Caco-2 (cell line): Measurements from ENCODE around the gene WWOX. TPM values are rescaled to one million over a fixed set of nuclear protein-coding genes. Genes with fewer than 3 reads are reported as not detected.

Experiments used
- BruUV-seq: library from RNA; stranded (reverse); fragments of 400-500 nt; replicated peaks from 2 replicates; lab custom pipeline; 2021; lab: Mats Ljungman, UMichigan
- CTCF ChIA-PET: fragments of 300-600 bp; sonication (Branson Sonifier 250); formaldehyde crosslinking; loops from one replicate; lab custom pipeline; 2022; ENCODE audit warnings: antibody characterized with exemption; lab: Charles Lee
- POLR2A ChIA-PET: fragments of 300-600 bp; sonication (Branson Sonifier 250); formaldehyde crosslinking; loops from one replicate; lab custom pipeline; 2022; ENCODE audit warnings: antibody characterized with exemption; lab: Charles Lee
- DNase-seq, 2 experiments: peaks; one replicate each; pipeline versions ENCODE4 v3.0.0 to v3.0.0-alpha.2; 2020 to 2022
- H3K27me3 ChIP-seq: replicated peaks from 2 replicates; pipeline ENCODE4 v1.6.0; 2011; ENCODE audit warnings: low read length; ENCODE audit not compliant: control insufficient read depth, insufficient read depth
- H3K36me3 ChIP-seq: 2 replicates; pipeline ENCODE4 v1.5.1; 2011; ENCODE audit warnings: low read length; ENCODE audit not compliant: control insufficient read depth, insufficient read depth
- H3K4me1 ChIP-seq: fragments of 250-450 bp; sonication (Bioruptor Pico); 2 replicates; pipeline ENCODE4 v1.5.1; 2020; ENCODE audit warnings: mild to moderate bottlenecking
- H3K4me3 ChIP-seq: 2 replicates; pipeline ENCODE4 v1.5.1; 2011; ENCODE audit warnings: low read depth, mild to moderate bottlenecking, control low read depth, low read length
- H3K9me3 ChIP-seq: fragments of 250-450 bp; sonication (Bioruptor Pico); 2 replicates; pipeline ENCODE4 v1.5.1; 2020; ENCODE audit warnings: mild to moderate bottlenecking, moderate library complexity
- H3K27ac Mint-ChIP-seq: one replicate; pipeline ENCODE4 v1.8.0; 2022; ENCODE audit warnings: mixed read lengths; ENCODE audit not compliant: unreplicated experiment
- H3K27me3 Mint-ChIP-seq: one replicate; pipeline ENCODE4 v1.8.0; 2022; ENCODE audit warnings: mixed read lengths; ENCODE audit not compliant: insufficient read depth, unreplicated experiment
- H3K36me3 Mint-ChIP-seq: one replicate; pipeline ENCODE4 v1.8.0; 2022; ENCODE audit warnings: mild to moderate bottlenecking, mixed read lengths; ENCODE audit not compliant: insufficient read depth, unreplicated experiment
- H3K4me1 Mint-ChIP-seq: one replicate; pipeline ENCODE4 v1.8.0; 2022; ENCODE audit warnings: low read depth, mixed read lengths; ENCODE audit not compliant: unreplicated experiment
- H3K4me3 Mint-ChIP-seq: one replicate; pipeline ENCODE4 v1.8.0; 2022; ENCODE audit warnings: mild to moderate bottlenecking, moderate library complexity, mixed read lengths; ENCODE audit not compliant: unreplicated experiment
- H3K9me3 Mint-ChIP-seq: one replicate; pipeline ENCODE4 v1.8.0; 2022; ENCODE audit warnings: mixed read lengths; ENCODE audit not compliant: unreplicated experiment
- intact Hi-C: fragments of 100-400 bp; cut with micrococcal nuclease; formaldehyde crosslinking; loops from one replicate; pipeline ENCODE4 v1.10.0; 2022; ENCODE audit not compliant: unreplicated experiment
- total RNA-seq: library from RNA; stranded (reverse); gene quantifications from 2 replicates; pipeline ENCODE4 v1.2.3, GENCODE V29; 2022
- TF ChIP-seq, protein P1 (sequence below), 2 experiments: fragments of 200-600 bp in 1 of 2; IDR thresholded peaks; 1 replicate in 1 of 2; 2 replicates in 1 of 2; pipeline versions ENCODE4 v1.5.1 to v1.8.0; 2011 to 2022; ENCODE audit warnings: antibody characterized with exemption in 1 of 2, control low read depth in 1 of 2, inconsistent platforms in 1 of 2, low read depth in 1 of 2, low read length in 1 of 2, mild to moderate bottlenecking in 1 of 2, moderate library complexity in 1 of 2; ENCODE audit not compliant: insufficient read depth in 1 of 2, severe bottlenecking in 1 of 2, unreplicated experiment in 1 of 2

Gene WWOX
- total RNA-seq, 1 experiment from 2014 or later, result 45.0 TPM

DNA sequence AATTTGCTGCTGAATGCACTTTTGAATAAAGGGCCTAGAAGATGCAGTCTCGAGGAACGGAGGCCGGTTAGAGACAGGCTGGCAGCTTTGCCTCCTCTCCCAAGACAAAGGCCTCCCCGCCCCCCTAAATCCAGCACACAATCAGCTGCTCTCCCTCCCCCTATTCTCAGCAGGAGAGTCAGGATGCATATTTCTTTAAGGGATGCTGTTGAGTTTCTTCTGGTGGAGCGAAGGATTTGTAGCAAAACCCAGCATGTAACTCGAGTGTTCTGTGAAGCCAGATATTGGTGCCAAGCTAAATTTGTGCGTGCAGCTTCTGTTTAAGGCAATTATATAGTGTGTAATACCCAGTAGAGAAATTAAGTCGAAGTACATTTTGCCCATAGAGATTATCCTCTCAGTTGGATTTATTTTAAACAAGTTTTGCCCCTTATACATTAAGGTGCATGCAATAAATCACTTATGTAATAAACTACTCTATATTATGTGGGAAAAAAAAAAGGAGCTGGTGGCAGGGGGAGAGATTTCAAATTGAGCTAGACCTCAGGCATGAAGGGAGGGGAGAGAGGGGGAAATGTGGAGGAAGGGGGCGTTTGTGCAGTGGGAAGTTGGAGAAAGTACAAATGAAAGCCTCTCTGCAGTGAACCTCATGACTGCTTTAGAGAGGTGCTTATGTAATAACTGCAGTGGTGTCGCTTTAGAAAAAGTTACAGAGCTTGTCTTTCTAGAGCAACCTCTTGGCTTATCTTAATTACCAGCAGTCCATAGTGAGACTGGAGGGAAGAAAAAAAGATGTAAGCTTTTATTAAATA lies 901.9 kb downstream of the WWOX start:
- Mint-ChIP-seq H3K27me3 (no peaks in the 10 kb centered on the region), H3K36me3 (no peaks in the 10 kb centered on the region), H3K4me1 (peaks cover 6% of the 10 kb centered on the region), H3K27ac (no peak overlapping the region), H3K4me3 (no peak overlapping the region), H3K9me3 (no peaks in the 10 kb centered on the region)
- TF ChIP-seq, protein P1, sequence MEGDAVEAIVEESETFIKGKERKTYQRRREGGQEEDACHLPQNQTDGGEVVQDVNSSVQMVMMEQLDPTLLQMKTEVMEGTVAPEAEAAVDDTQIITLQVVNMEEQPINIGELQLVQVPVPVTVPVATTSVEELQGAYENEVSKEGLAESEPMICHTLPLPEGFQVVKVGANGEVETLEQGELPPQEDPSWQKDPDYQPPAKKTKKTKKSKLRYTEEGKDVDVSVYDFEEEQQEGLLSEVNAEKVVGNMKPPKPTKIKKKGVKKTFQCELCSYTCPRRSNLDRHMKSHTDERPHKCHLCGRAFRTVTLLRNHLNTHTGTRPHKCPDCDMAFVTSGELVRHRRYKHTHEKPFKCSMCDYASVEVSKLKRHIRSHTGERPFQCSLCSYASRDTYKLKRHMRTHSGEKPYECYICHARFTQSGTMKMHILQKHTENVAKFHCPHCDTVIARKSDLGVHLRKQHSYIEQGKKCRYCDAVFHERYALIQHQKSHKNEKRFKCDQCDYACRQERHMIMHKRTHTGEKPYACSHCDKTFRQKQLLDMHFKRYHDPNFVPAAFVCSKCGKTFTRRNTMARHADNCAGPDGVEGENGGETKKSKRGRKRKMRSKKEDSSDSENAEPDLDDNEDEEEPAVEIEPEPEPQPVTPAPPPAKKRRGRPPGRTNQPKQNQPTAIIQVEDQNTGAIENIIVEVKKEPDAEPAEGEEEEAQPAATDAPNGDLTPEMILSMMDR (IDR thresholded peaks at IDR 0.05; ENCODE audit: insufficient read depth in 1 of 2, low read depth in 1 of 2, low read length in 1 of 2, severe bottlenecking in 1 of 2, unreplicated experiment in 1 of 2), result no peak
- no peak for DNase-seq
- intact Hi-C loops, result no loop called here
- CTCF ChIA-PET, result no interaction called here
- BruUV-seq, result no TSS peak
- Histone ChIP-seq H3K36me3 (no peaks in the 10 kb centered on the region), H3K4me1 (no peaks in the 10 kb centered on the region), H3K27me3 (no peaks in the 10 kb centered on the region), H3K4me3 (no peak overlapping the region), H3K9me3 (no peaks in the 10 kb centered on the region)
- POLR2A ChIA-PET, result no interaction called here

DNA sequence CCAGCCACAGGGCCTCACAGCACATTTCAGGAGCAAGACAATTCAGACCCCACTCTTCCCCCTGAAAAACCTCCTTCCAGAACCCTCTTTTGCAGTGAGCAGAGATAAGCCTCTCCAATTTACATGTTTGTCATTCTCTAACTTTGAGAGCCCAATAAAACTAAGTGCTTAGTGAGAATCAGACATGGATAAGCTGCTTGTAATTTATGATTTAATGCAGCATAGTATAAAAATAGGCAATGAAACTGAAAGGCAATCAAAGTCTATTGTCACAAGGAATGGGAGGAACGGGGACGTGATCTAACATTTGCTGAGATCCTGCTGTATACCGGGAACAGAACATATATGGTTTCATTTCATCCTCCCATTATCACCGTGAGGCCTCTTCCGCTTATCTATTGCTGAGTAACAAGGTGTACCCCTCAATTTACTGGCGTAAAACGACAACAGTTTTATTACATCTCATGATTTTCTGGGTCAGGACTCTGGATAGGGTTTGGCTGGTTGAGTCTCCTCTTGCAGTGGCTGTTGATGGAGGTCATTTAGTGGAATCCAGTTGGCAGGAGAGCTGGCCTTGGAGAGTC lies 903.7 kb downstream of the WWOX start:
- BruUV-seq, result no TSS peak
- Mint-ChIP-seq H3K4me3 (no peak overlapping the region), H3K27ac (no peak overlapping the region), H3K27me3 (no peaks in the 10 kb centered on the region), H3K36me3 (no peaks in the 10 kb centered on the region), H3K4me1 (peaks cover 6% of the 10 kb centered on the region), H3K9me3 (no peaks in the 10 kb centered on the region)
- intact Hi-C loops, result no loop called here
- ChIA-PET CTCF (no interaction called here), POLR2A (no interaction called here)
- Histone ChIP-seq H3K4me3 (no peak overlapping the region), H3K36me3 (no peaks in the 10 kb centered on the region), H3K27me3 (no peaks in the 10 kb centered on the region), H3K9me3 (no peaks in the 10 kb centered on the region), H3K4me1 (no peaks in the 10 kb centered on the region)
- TF ChIP-seq, protein P1 (IDR thresholded peaks at IDR 0.05; ENCODE audit: insufficient read depth in 1 of 2, low read depth in 1 of 2, low read length in 1 of 2, severe bottlenecking in 1 of 2, unreplicated experiment in 1 of 2), result no peak
- DNase-seq, result no peak

GRCh38 chr16:79004309-79004708 lies 904.9 kb downstream of the WWOX start:
- POLR2A ChIA-PET, result no interaction called here
- DNase-seq, result no peak
- TF ChIP-seq, protein P1 (IDR thresholded peaks at IDR 0.05; ENCODE audit: insufficient read depth in 1 of 2, low read depth in 1 of 2, low read length in 1 of 2, severe bottlenecking in 1 of 2, unreplicated experiment in 1 of 2), result no peak
- Histone ChIP-seq H3K4me1 (no peaks in the 10 kb centered on the region), H3K27me3 (no peaks in the 10 kb centered on the region), H3K9me3 (no peaks in the 10 kb centered on the region), H3K36me3 (no peaks in the 10 kb centered on the region), H3K4me3 (no peak overlapping the region)
- intact Hi-C loops, result no loop called here
- Mint-ChIP-seq H3K4me3 (no peak overlapping the region), H3K9me3 (no peaks in the 10 kb centered on the region), H3K4me1 (peaks cover 6% of the 10 kb centered on the region), H3K27me3 (no peaks in the 10 kb centered on the region), H3K36me3 (no peaks in the 10 kb centered on the region), H3K27ac (no peak overlapping the region)
- no TSS peak for BruUV-seq
- CTCF ChIA-PET, result no interaction called here
